Pulmonary artery endothelial cell (primary cell): ENCODE results near the gene RPS6KA4. TPM values are rescaled to one million over a fixed set of nuclear protein-coding genes. Genes with fewer than 3 reads are reported as not detected.
"Not testable (repeated sequence)": the region's sequence is repeated elsewhere in the genome, so short reads cannot be mapped to it uniquely, and the experiment has no call there.

Experiments used
- DNase-seq: peaks from one replicate; pipeline ENCODE4 v3.0.0-alpha.2; 2011; ENCODE audit warnings: low read depth, low spot score
- total RNA-seq: library from RNA; depleted of rRNA; stranded (reverse); fragments of >200 nt; gene quantifications from 2 replicates; pipeline ENCODE4 v1.2.3, GENCODE V29; 2014

RPS6KA4 gene
- 46.7 and 52.2 TPM in 2 replicates for total RNA-seq

- DNase-seq: no peak
These were observed at the start of gene RPS6KA4 for GRCh38 chr11:64358907-64359711. Gene RPS6KA4, plus strand, starts transcription at chr11:64359162. Its CDS starts 74 bp downstream, at chr11:64359236.

GRCh38 chr11:64312947-64313346 lies 46.0 kb upstream of the RPS6KA4 start:
- no peak for DNase-seq

DNA sequence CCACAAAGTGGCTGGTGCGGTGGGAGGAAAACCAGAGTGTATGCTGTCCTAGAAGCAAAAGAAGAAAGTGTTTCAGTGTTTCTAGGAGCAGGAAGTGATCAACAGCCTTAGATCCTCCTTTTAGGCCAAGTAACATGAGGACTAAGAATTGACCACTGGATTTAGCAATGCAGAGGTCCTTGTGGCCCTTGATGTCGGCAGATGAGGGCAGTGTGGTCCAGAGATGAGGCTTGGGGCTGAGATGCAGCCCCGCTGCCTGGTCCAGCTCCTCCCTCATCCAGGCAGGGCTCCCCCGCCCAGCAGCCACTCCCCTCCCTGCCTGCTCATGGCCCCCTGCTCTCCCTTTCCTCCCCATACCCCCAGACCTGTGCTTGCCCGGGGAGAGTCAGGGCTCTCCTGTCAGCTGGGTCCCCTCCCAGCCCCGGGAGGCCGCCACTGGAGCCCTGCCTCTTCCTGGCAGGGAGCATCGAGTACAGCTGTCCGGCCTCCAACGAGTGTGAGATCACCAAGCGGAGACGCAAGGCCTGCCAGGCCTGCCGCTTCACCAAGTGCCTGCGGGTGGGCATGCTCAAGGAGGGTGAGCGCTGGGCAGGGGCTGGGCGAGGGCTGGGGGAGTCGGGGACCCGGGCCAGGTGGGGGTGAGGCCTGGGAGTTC lies 45.3 kb upstream of the RPS6KA4 start:
- DNase-seq: no peak

DNA sequence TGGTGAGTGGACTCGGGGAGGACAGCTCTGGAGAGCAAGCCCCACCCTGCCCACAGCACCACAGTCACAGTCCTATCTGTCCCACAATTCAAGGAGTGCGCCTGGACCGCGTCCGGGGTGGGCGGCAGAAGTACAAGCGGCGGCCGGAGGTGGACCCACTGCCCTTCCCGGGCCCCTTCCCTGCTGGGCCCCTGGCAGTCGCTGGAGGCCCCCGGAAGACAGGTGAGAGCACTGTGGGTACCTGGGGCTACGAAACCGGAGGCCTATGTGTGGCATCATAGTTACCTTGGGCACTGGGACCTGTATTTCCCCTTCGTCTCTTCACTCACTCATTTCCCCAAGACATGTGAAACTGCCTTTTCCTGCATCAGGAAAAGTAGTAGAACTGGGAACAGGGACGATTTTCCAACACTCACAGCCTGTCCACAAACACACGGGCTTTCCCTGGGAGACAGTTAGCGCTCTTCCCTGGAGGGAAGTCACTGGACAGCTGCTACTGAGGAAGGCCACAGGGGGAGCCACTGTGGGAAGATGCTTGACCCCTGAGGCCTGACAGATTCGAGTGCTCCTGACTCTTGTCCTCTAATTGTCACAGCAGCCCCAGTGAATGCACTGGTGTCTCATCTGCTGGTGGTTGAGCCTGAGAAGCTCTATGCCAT lies 44.7 kb upstream of the RPS6KA4 start:
- DNase-seq: no peak

DNA sequence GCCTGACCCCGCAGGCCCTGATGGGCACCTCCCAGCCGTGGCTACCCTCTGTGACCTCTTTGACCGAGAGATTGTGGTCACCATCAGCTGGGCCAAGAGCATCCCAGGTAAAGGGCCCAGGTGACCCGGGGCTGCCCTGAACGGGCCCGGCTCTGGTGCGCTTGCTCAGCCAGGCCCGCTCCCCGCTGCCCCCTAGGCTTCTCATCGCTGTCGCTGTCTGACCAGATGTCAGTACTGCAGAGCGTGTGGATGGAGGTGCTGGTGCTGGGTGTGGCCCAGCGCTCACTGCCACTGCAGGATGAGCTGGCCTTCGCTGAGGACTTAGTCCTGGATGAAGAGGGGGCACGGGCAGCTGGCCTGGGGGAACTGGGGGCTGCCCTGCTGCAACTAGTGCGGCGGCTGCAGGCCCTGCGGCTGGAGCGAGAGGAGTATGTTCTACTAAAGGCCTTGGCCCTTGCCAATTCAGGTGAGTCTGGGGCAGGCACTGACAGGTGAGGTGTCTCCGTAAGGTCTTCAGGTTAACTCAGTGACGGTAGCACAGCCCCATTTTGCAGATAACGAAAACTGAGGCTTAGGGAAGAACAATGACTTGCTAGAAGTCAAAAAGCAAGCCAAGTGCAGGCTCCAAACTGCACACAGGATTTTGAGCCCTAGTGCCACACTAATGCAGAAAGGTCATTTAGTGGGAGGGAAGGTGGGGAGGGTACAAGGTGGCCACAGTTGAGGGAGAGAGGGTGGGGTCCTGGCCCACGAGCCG lies 44.0 kb upstream of the RPS6KA4 start:
- DNase-seq: no peak

DNA sequence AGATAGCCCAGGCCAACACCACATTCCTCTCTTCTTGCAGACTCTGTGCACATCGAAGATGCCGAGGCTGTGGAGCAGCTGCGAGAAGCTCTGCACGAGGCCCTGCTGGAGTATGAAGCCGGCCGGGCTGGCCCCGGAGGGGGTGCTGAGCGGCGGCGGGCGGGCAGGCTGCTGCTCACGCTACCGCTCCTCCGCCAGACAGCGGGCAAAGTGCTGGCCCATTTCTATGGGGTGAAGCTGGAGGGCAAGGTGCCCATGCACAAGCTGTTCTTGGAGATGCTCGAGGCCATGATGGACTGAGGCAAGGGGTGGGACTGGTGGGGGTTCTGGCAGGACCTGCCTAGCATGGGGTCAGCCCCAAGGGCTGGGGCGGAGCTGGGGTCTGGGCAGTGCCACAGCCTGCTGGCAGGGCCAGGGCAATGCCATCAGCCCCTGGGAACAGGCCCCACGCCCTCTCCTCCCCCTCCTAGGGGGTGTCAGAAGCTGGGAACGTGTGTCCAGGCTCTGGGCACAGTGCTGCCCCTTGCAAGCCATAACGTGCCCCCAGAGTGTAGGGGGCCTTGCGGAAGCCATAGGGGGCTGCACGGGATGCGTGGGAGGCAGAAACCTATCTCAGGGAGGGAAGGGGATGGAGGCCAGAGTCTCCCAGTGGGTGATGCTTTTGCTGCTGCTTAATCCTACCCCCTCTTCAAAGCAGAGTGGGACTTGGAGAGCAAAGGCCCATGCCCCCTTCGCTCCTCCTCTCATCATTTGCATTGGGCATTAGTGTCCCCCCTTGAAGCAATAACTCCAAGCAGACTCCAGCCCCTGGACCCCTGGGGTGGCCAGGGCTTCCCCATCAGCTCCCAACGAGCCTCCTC lies 43.1 kb upstream of the RPS6KA4 start:
- not testable (repeated sequence) for DNase-seq

DNA sequence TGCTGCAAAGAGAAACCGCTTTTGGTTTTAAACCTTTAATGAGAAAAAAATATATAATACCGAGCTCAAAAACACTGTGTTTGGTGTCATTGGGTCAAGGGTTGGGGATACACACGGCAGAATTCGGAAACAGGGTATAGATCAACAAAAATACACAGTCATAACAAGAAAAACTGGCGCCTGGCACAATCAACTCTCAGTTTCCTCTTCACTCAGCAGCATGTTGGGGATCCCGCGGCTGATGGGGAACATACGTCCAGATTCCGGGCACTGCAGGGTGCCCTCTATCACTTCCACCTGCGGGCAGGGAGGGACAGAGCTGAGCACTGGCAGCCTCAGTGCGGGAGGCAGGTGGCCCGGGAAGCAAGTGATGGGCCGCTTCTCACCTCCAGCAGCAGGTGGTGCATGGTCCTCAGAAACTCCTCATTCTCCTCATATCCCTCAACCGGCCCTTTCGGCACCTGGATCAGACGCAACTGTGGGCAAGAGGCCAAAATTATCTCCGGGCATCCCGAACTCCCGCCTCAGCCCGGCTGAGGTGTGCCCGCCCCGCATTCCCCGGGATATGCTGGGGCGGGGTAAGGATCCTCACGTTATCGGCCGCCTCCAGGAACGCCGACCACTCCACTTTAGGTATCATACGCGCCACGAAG lies 42.2 kb upstream of the RPS6KA4 start:
- DNase-seq: no peak

GRCh38 chr11:64317325-64317960 lies 41.5 kb upstream of the RPS6KA4 start, which contains the start of gene TRMT112:
Gene TRMT112, minus strand, starts transcription at chr11:64317559. Its CDS starts 33 bp downstream, at chr11:64317526.
- DNase-seq: peak; percentile 82

DNA sequence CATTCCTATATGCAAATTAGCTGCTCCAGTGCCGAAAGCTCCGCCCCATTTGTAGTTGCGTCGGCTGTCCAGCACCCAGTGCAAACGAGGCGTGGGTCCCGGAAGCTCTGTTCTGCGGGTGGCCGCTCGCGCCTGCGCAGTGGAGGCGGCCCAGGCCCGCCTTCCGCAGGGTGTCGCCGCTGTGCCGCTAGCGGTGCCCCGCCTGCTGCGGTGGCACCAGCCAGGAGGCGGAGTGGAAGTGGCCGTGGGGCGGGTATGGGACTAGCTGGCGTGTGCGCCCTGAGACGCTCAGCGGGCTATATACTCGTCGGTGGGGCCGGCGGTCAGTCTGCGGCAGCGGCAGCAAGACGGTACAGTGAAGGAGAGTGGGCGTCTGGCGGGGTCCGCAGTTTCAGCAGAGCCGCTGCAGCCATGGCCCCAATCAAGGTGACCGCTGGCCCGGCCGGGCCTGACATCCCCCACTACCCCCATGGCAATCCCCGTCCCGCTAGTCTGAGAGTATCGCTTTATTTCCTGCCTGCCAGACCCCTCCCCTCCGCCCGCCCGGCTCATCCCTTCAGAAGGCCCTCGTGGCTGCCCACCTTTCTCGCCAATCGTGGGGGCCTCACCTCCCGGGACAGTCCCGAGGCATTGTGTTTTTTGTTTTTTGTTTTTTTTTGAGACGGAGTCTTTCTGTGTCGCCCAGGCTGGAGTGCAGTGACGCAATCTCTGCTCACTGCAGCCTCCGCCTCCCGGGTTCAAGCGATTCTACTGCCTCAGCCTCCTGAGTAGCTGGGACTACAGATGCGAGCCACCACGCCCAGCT lies 40.8 kb upstream of the RPS6KA4 start, which contains the start of gene PRDX5:
Gene PRDX5 (plus strand): TSS at position 161 of the 805 bp plus-strand sequence. CDS start 95 bp downstream, at position 256.
- DNase-seq: peak; percentile 74

DNA sequence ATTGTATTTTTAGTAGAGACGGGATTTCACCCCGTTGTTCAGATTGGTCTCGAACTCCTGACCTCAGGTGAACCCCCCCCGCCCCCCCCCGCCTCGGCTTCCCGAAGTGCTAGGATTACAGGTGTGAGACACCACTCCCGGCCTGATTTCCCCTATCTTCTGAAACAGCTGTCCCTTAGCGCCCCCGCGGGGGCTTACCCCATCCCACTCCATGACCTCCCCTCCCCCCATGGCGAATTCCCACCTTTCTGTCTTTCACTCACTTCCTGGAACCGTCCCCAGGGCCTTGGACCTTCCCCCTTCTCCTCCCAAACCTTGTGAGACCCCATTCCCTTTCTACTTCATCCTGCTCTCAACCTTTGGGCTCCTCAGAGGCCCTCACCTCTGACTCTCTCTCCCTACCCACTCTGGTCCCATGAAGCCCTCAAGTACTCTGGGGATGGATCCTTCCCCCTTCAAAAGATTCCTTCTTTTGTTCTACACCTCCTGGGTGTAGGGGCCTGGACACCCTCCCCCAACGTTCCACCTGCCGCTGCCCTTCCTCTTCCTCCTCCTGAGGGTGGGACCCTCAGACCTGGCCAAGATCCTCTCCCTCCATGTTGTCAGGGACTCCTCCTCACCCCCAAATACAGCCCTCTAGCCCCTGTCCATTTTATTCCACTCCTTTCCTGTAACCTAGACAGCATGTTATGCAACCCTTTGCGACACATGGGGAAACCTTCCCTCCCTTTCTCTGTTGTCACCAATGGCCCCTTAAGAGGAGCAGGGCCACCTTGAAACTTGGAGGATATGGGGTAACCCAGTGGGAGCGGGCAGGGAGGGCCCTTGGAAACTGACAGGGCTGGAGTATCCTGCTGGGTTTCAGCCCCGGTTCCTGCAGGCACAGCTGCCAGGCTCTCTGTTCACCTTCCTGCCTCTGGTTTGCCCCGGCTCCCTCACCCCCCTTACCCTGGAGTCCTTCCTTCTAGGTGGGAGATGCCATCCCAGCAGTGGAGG lies 39.9 kb upstream of the RPS6KA4 start:
- DNase-seq: no peak

DNA sequence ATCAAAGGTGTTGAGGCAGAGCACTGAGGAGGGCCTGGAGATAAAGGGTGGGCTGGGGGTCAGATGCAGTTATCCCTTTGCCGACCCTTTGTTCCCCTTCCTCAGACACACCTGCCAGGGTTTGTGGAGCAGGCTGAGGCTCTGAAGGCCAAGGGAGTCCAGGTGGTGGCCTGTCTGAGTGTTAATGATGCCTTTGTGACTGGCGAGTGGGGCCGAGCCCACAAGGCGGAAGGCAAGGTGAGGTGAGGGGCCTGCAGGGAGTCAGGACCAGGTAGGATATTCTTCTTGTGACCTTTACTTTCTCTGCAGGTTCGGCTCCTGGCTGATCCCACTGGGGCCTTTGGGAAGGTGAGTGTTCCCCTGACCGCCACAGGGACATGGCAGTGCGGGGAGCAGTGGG lies 38.4 kb upstream of the RPS6KA4 start:
- DNase-seq: no peak

DNA sequence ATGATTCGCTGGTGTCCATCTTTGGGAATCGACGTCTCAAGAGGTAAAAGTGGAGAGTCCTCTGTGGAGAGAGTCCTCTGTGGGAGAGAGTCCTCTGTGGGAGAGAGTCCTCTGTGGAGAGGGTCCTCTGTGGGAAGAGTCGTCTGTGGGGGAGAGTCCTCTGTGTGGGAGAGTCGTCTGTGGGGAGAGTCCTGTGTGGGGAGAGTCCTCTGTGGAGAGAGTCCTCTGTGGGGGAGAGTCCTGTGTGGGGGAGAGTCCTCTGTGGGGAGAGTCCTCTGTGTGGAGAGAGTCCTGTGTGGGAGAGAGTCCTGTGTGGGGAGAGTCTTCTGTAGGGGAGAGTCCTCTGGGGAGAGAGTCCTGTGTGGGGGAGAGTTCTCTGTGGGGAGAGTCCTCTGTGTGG lies 37.9 kb upstream of the RPS6KA4 start:
- no peak for DNase-seq

DNA sequence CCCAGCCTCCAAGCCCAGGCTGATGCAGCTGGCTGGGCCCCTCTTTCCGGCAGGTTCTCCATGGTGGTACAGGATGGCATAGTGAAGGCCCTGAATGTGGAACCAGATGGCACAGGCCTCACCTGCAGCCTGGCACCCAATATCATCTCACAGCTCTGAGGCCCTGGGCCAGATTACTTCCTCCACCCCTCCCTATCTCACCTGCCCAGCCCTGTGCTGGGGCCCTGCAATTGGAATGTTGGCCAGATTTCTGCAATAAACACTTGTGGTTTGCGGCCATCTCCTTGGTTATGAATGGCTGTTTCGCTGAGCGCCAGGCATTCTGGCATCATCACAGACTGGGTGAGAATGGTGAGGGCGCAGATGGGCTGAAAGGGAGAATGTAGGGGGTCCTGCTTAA lies 37.4 kb upstream of the RPS6KA4 start:
- no peak for DNase-seq

GRCh38 chr11:64322925-64323260 lies 36.1 kb upstream of the RPS6KA4 start:
- no peak for DNase-seq

DNA sequence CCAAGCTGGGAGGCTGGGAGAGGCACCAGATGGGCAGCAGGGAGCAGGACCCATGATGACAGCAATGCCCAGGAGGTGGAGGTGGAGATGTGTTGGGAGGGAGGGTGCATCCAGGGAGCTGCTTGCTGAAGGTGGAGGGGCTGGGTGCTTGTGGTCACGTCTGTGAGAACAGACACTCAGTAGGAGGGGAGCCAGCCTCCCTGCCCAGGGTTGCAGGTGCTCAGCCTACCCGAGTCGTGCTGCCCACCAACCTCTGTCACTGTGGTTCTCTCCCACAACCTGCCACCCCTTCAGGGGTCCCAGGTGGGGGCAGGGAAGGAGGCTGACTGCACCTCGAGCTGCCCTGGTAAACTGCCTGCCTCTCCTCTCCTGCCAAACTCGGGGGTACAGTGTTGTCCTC lies 35.6 kb upstream of the RPS6KA4 start:
- no peak for DNase-seq

DNA sequence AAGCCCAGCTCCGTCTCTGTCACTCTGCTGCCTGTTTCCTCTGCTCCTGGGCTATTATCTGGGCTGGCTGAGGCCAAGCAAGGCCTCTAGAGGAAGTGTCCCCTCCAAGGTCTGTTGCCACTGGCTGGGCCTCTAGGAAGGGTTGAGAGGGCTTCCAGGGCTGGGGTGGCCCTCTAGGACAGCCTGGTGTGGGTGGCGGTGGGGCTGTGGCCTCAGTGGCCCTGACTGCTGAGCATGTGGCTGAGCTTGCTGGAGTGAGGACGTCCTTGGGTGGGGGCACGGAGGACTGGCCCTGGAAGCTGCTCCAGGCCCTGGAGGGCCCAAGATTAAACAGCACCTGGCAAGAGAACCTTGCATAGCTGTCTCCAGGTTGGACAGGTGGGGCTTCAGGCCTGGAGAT lies 35.0 kb upstream of the RPS6KA4 start:
- DNase-seq: not testable (repeated sequence)

- DNase-seq: no peak
These were observed 34.1 kb upstream of the RPS6KA4 start for GRCh38 chr11:64324692-64325469.
